GM13976 (cell line): Measurements from ENCODE around the gene ZNF428.
"Not testable (repeated sequence)": the region's sequence is repeated elsewhere in the genome, so short reads cannot be mapped to it uniquely, and the experiment has no call there.

ENCODE experiments used
- DNase-seq: peaks from one replicate; pipeline ENCODE4 v3.0.0; 2012; ENCODE audit warnings: low spot score
- CTCF ChIP-seq: IDR thresholded peaks from 2 replicates; pipeline ENCODE4 v1.5.1; 2012; ENCODE audit warnings: borderline replicate concordance, mild to moderate bottlenecking; ENCODE audit not compliant: insufficient read depth; ENCODE audit errors: extremely low read depth, missing control alignments, control extremely low read depth
- in situ Hi-C: fragments of 300-500 bp; cut with MboI; formaldehyde crosslinking; loops from one replicate; pipeline ENCODE4 v1.12.0; 2022; ENCODE audit warnings: low sequenced_read_pairs, mixed read lengths, inconsistent platforms; ENCODE audit not compliant: unreplicated experiment

Gene ZNF428

GRCh38 chr19:43639519-43640423 is 20.3 kb upstream of the ZNF428 start, which contains the start of gene CADM4:
Gene CADM4 (minus strand): TSS chr19:43639850. CDS start chr19:43639790, 60 bp downstream.
- in situ Hi-C loops, result no loop called here
- TF ChIP-seq CTCF, result no peak
- peak; percentile 84 for DNase-seq

GRCh38 chr19:43638995-43639518 is 19.6 kb upstream of the ZNF428 start:
- DNase-seq, result no peak
- no peak for TF ChIP-seq CTCF
- in situ Hi-C loops, result no loop called here

- DNase-seq, result no peak
- in situ Hi-C loops, result no loop called here
- no peak for TF ChIP-seq CTCF
These were observed 19.0 kb upstream of the ZNF428 start for GRCh38 chr19:43638214-43638994.

- in situ Hi-C loops, result no loop called here
- no peak for TF ChIP-seq CTCF
- DNase-seq, result no peak
These were observed 16.8 kb upstream of the ZNF428 start for GRCh38 chr19:43636121-43636683.

GRCh38 chr19:43635561-43635940 is 16.1 kb upstream of the ZNF428 start:
- in situ Hi-C loops, result not testable (repeated sequence)

GRCh38 chr19:43634872-43635560 is 15.6 kb upstream of the ZNF428 start:
- no peak for TF ChIP-seq CTCF
- in situ Hi-C loops, result no loop called here
- no peak for DNase-seq

More at GRCh38 chr19:43635561-43635940, 16.1 kb upstream of the ZNF428 start:
- not testable (repeated sequence) for DNase-seq
